ENCODE data around the gene IL18BP.

Gene IL18BP

GRCh38 chr11:71997594-71997993 is 1.1 kb upstream of the IL18BP start:
- DNase-seq = no peak

GRCh38 chr11:71998061-71998460 is 648 bp upstream of the IL18BP start:
- DNase-seq = no peak

DNA sequence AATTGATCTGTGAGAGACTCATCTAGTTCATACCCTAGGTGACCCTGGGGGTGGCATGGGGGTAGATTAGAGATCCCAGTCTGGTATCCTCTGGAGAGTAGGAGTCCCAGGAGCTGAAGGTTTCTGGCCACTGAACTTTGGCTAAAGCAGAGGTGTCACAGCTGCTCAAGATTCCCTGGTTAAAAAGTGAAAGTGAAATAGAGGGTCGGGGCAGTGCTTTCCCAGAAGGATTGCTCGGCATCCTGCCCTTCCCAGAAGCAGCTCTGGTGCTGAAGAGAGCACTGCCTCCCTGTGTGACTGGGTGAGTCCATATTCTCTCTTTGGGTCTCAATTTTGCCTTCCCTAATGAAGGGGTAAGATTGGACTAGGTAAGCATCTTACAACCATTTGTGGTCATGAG is 653 bp downstream of the IL18BP start:
- no peak for DNase-seq

DNA sequence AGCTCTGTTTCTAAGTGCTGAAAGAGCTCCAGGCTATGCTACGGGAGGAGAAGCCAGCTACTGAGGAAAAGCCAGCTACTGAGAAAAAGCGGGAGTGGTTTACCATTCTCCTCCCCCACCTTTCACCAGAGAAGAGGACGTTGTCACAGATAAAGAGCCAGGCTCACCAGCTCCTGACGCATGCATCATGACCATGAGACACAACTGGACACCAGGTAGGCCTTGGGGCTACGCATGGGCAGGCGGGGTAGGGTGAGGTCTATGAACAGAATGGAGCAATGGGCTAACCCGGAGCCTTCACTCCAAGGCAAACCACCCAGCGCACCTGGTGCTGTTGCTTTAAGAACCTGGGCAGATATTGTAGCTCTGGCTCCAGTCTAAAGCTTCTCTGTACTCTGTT is 1.1 kb downstream of the IL18BP start:
- no peak for DNase-seq

DNA sequence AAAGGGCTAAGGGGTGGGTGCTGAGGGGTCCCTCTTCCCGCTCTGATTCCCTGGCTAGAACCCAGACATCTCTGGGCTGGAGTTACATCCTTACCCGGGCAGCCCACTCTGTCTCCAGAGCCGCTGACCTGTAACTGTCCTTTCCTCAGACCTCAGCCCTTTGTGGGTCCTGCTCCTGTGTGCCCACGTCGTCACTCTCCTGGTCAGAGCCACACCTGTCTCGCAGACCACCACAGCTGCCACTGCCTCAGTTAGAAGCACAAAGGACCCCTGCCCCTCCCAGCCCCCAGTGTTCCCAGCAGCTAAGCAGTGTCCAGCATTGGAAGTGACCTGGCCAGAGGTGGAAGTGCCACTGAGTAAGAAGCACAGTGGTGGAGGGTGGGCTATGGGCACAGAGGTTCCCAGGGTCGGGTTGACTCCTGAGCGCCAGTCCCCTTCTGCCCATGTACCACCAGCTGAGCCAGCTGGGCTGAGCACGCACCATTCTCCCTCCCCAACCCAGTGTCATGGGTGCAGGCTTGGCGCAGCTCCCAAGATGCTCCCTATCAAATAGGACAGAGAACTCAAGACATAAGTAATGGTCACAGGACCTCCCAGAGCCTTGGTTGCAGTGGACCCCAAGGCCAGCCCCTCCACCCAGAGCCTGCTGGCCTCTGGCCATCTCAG is 1.6 kb downstream of the IL18BP start:
- no peak for DNase-seq

GRCh38 chr11:72001285-72001684 is 2.6 kb downstream of the IL18BP start:
- no peak for DNase-seq

DNA sequence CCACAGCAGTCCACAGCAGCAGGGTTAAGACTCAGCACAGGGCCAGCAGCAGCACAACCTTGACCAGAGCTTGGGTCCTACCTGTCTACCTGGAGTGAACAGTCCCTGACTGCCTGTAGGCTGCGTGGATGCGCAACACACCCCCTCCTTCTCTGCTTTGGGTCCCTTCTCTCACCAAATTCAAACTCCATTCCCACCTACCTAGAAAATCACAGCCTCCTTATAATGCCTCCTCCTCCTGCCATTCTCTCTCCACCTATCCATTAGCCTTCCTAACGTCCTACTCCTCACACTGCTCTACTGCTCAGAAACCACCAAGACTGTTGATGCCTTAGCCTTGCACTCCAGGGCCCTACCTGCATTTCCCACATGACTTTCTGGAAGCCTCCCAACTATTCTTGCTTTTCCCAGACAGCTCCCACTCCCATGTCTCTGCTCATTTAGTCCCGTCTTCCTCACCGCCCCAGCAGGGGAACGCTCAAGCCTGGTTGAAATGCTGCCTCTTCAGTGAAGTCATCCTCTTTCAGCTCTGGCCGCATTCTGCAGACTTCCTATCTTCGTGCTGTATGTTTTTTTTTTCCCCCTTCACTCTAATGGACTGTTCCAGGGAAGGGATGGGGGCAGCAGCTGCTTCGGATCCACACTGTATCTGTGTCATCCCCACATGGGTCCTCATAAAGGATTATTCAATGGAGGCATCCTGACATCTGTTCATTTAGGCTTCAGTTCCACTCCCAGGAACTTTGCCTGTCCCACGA is 3.3 kb downstream of the IL18BP start:
- no peak for DNase-seq

DNA sequence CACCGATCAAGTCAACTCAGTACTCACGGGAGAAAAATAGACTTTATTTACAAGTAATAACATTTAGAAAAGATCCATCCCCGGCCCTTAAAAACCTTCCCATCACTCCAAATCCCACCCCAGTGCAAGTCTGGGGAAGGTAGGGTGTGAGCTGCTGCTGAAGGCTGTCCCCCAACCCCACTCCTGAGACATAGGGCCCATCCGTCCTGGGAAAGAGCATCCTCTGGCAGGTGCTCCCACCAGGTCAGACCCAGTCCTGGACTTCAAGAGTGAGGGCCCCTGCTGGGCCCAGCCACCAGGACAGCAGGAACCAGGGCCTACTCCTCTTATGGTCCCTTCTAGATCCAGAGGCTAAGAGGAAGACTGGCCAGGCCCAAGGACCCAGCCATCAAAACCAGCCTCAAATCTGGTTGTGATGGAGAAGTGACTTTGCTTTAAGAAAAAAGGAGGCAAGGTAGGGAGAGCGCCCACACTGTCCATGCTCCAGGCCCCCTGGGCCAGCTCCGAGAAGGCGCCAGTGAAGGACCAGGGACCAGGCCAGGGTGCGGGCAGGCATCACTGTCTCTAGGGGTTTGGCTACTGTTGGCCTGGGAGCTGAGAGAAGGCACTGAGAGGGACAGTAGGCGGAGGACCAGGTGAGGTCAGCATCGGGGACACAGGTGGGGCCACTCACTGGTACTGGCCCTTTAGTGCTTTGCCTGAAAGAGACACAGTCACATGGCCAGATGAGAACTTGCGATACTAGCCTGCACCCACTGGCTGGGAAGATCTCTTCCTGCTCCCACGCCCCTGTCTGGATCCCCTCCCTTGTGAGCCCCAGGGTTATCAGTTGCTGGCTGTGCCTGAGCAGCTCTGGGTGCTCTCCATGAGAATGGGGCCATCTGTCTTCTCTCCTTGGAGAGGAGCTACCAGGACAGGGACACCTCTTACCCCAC is 4.4 kb downstream of the IL18BP start:
- DNase-seq = no peak

- no peak for DNase-seq
Observed at GRCh38 chr11:72003776-72004171, 5.1 kb downstream of the IL18BP start.

- no peak for DNase-seq
Observed at GRCh38 chr11:72004515-72005346, 6.0 kb downstream of the IL18BP start.

GRCh38 chr11:72005347-72006260 is 6.9 kb downstream of the IL18BP start:
- DNase-seq = no peak

GRCh38 chr11:72006309-72007088 is 7.8 kb downstream of the IL18BP start:
- DNase-seq = no peak

DNA sequence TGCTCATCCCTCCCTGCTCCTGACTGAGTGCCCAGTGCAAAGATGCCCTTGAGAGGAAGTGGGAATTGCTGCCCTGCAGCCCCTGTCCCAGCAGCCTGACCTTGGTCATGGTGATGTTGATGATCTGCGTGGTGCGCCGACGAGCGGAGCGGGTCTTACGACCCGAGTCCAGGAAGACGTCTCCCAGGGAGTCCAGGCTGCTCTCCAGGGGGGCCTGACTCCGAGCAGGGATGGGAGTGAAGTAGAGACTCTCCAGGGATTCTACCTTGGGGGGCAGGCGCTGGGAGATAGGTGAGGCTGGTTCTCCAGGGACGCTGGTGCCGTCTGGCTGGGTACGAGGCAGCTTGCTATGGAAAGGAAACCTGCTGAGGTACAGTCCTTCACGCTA is 8.4 kb downstream of the IL18BP start:
- DNase-seq = no peak

DNA sequence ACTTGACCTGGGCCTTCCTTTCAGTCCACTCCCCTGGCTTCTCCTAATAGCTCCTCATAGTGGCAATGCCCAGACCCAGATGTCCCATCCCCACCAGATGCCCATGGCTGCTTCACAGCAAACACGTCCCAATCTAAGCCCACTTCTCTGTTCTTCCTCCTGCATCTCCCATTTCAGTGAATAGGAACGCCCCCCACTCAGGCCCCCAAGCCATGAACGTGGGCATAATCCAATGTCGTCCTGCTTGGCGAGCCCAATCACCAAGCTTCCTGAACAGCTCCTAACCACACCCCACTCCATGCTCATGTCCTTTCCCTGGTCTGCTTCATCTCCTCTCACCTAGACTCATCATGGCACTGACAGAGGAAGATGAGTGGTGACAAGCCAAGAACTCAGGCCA is 8.9 kb downstream of the IL18BP start:
- no peak for DNase-seq

DNA sequence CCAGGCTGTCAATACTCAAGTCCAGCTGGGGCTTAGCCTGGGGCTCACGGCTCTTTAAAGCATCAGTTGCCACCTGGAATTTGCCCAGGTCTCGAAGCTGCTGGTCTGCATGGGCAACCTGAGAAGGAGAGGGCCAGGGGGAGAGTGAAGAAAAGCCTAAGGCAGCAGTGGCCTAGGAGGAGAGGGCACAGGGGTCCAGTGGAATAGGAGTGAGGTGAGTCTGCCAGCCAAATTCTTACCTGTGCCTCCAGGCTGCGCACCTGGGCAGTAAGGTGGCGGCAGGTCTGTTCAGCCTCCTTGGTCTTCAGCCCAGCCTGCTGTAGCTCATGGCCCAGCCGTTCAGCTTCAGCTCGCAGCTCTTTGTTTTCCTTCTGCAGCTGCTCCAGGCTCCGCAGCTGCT is 10.0 kb downstream of the IL18BP start:
- no peak for DNase-seq

GRCh38 chr11:72009156-72009555 is 10.4 kb downstream of the IL18BP start:
- DNase-seq = no peak

GRCh38 chr11:72010529-72011233 is 12.0 kb downstream of the IL18BP start:
- DNase-seq = no peak

GRCh38 chr11:72012091-72012630 is 13.5 kb downstream of the IL18BP start:
- no peak for DNase-seq

DNA sequence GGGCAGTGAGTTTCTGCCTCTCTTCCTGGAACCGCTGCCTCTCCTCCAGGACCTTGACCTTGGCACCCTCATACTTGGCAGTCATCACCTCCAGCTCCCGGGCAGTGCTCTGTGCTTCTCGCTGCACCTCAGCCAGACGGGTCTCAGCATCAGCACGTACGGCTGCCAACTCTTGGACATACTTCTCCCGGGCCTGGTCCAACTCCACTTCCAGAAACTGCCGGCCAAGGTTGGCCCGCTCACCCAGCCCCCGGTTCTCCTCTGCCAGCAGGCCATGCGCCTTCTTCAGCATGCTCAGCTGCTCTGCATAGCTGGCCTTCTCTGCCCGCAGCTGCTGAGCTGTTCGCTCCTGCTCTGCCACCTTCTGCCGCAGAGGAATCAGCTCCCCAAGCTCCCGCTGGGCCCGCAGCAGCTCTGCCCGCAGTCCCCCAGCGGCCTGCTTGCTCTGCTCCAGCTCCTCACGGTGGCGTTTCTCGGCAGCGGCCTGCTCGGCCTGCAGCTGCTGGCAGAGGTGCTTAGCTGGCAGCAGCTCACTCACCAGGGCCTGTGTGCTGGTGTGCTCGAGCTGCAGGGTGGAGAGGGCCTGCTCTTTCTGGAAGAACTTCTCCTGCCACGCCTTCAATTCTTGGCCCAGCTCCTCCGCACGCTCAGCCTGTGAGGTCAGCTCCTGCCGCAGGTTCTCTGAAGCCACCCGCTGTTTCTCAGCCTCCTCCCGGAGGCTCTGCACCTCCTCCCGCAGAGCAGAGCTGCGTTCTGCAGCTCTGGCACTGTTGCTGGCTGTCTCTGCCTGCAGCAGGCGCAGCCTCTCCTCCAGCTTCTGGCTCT is 14.4 kb downstream of the IL18BP start:
- DNase-seq = no peak
